Mesenteric fat pad (tissue), 1 donor: ENCODE results near the gene GSC2. TPM values are rescaled to one million over a fixed set of nuclear protein-coding genes. Genes with fewer than 3 reads are reported as not detected.

Experiments used
- DNase-seq: peaks from one replicate; pipeline ENCODE4 v3.0.0-alpha.2; 2020; ENCODE audit warnings: low spot score
- total RNA-seq: library from RNA; stranded (reverse); fragmentation: NEBNext Ultra II Directional; extraction: Animal tissue kit (Norgen Biotek cat#: 25700); gene quantifications from one replicate; pipeline ENCODE4 v1.2.1, GENCODE V29; 2021
- donor health status: DM: yes; HTN: yes; CAD: no.

GSC2 gene
- total RNA-seq, 1 donor from 2014 or later = not detected

DNA sequence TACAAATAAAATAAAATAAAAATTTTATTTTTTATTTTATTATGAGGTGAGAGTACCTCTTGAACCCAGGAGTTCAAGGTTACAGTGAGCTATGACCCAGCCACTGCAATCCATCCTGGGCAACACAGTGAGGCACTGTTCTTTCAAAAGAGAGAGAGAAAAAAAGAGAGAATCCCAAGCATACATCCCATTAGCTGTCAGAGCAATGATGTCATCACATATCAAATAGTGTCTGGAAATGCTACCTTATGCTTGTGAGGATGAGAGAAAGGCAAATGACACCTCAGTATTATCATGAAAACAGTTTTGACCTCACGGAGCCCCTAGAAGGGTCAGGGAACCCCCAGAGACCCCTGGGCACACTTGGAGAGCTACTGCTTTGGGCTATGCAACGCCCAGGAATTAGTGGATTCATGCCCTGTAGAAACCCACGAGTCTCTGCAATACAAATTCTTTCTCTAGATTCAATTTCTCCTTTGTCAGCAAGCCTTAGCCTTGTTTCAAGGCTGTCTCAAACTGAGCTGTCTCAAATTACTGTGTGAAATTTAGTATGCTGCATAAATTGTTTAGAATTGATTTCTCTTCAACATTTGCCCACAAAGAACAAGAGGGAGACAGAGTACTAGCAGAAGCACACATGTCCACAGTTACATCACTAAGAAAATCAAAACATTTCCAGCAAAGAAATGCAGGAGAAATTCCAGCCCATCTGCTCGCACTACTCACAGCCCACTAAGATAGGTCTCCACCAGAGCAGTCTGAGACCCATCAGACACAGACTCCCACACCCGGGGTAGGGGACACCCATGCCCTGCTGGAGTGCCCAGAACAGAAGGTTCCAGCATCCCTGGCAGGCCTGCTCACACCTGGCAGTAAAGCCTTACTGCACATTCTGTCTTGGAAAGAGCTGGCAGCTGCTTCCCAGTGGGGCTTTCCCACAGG lies 45.9 kb downstream of the GSC2 start:
- DNase-seq = no peak

DNA sequence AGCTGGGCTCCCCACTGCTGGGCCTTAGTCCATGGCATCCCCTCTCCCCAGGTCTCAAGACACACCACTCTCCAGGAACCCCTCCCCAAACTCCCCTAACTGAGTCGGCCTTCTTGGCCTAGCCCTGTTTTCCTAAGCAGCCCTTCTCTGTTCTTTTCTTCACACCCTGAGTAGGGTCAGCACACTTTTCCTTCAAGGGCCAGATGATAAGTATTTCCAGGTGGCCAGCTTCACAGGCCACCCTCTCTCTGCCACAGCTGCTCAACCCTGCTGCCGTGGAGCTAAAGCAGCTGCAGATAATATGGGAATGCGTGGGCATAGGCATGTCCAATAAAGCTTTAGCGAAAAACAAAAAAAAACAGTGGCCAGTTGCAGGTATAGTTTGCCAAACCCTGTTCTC lies 51.9 kb downstream of the GSC2 start:
- no peak for DNase-seq

- DNase-seq = no peak
Measured at GRCh38 chr22:19097518-19097917, 52.6 kb downstream of the GSC2 start.

Other genes starting within 250 kb of the GSC2 start
- 5.3 TPM for gene DGCR6, start 244.0 kb downstream of the GSC2 start, total RNA-seq
- gene PRODH, start 214.0 kb downstream of the GSC2 start, total RNA-seq = 2.5 TPM
- 30.2 TPM for gene DGCR2, start 27.9 kb downstream of the GSC2 start, total RNA-seq
- gene TSSK2, start 19.0 kb downstream of the GSC2 start, total RNA-seq = not detected
- 10.9 TPM for gene ESS2, start 5.6 kb downstream of the GSC2 start, total RNA-seq
- 171 TPM for gene SLC25A1, start 28.4 kb upstream of the GSC2 start, total RNA-seq
- 10.9 TPM for gene CLTCL1, start 141.4 kb upstream of the GSC2 start, total RNA-seq